Osteoblast (primary cell): ENCODE measurements around the gene MRPL39. TPM values are rescaled to one million over a fixed set of nuclear protein-coding genes. Genes with fewer than 3 reads are reported as not detected.

Experiments
- DNase-seq: peaks from one replicate; pipeline ENCODE4 v3.0.0; 2011; ENCODE audit warnings: low spot score, mixed read lengths; ENCODE audit not compliant: insufficient read length; ENCODE audit errors: missing footprints
- H2AFZ ChIP-seq: 2 replicates; pipeline ENCODE4 v1.6.0; 2011; ENCODE audit warnings: mild to moderate bottlenecking, low read length
- H3K27ac ChIP-seq: 2 replicates; pipeline ENCODE4 v1.5.1; 2011; ENCODE audit warnings: mild to moderate bottlenecking, low read depth, low read length, moderate library complexity
- H3K27me3 ChIP-seq: 2 replicates; pipeline ENCODE4 v1.6.0; 2012; ENCODE audit warnings: mild to moderate bottlenecking, control low read depth, inconsistent platforms, low read length, moderate library complexity; ENCODE audit not compliant: insufficient read depth
- H3K36me3 ChIP-seq: 2 replicates; pipeline ENCODE4 v1.5.1; 2011; ENCODE audit warnings: mild to moderate bottlenecking, low read length, control low read depth, moderate library complexity; ENCODE audit not compliant: insufficient read depth
- H3K4me1 ChIP-seq: 2 replicates; pipeline ENCODE4 v1.5.1; 2011; ENCODE audit warnings: mild to moderate bottlenecking, low read length, control low read depth, moderate library complexity; ENCODE audit not compliant: insufficient read depth
- H3K4me2 ChIP-seq: 2 replicates; pipeline ENCODE4 v1.6.0; 2011; ENCODE audit warnings: mild to moderate bottlenecking, low read length; ENCODE audit not compliant: insufficient read depth
- H3K4me3 ChIP-seq: fragments of 200-600 bp; sonication (generic); 3 replicates; pipeline ENCODE4 v1.5.1; 2012; ENCODE audit warnings: mild to moderate bottlenecking, low read length, inconsistent platforms; ENCODE audit not compliant: insufficient read depth
- H3K79me2 ChIP-seq: 2 replicates; pipeline ENCODE4 v1.6.0; 2012; ENCODE audit warnings: mild to moderate bottlenecking, low read length, control low read depth, inconsistent platforms; ENCODE audit not compliant: insufficient read depth
- H3K9me3 ChIP-seq: 2 replicates; pipeline ENCODE4 v1.5.1; 2011; ENCODE audit warnings: low read depth, low read length, control low read depth
- H4K20me1 ChIP-seq: 2 replicates; pipeline ENCODE4 v1.6.0; 2012; ENCODE audit warnings: mild to moderate bottlenecking, low read length, control low read depth; ENCODE audit not compliant: insufficient read depth
- total RNA-seq: library from RNA; depleted of rRNA; stranded (reverse); fragments of >200 nt; gene quantifications from 2 replicates; pipeline ENCODE4 v1.2.3, GENCODE V29; 2012
- TF ChIP-seq, protein P1 (sequence below): IDR thresholded peaks from 2 replicates; pipeline ENCODE4 v1.5.1; 2011; ENCODE audit warnings: mild to moderate bottlenecking, low read depth, low read length, moderate library complexity; ENCODE audit errors: extremely low read depth

The MRPL39 gene
- total RNA-seq, 1 donor, result 28.2 TPM

DNA sequence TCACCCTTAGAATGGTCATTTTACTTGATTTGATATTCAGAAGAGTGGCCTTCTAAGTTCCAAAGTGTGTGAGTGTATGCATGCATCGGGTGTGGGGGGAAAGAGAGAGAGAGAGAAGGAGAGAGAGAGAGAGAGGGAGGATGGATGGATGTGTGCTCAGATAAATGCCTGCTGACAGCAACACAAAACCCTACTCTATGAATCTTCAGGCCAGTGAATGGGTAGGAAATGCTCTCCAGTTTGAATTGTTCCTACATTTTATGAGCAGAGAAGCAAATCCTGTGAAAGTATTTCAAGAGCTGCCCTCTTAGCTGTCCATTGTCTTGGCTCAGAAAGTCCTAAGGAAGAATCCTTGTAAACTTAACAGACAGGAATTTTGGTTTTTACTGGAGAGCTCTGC, 39.2 kb upstream of the MRPL39 start:
- Histone ChIP-seq H3K36me3 (no peaks in the 10 kb centered on the region), H3K27ac (no peak overlapping the region), H3K4me2 (no peak overlapping the region), H3K4me1 (no peaks in the 10 kb centered on the region), H3K79me2 (no peaks in the 10 kb centered on the region), H3K9me3 (no peaks in the 10 kb centered on the region), H4K20me1 (no peaks in the 10 kb centered on the region), H3K27me3 (peaks cover 2% of the 10 kb centered on the region), H3K4me3 (no peak overlapping the region), H2AFZ (no peak overlapping the region)
- TF ChIP-seq, protein P1, sequence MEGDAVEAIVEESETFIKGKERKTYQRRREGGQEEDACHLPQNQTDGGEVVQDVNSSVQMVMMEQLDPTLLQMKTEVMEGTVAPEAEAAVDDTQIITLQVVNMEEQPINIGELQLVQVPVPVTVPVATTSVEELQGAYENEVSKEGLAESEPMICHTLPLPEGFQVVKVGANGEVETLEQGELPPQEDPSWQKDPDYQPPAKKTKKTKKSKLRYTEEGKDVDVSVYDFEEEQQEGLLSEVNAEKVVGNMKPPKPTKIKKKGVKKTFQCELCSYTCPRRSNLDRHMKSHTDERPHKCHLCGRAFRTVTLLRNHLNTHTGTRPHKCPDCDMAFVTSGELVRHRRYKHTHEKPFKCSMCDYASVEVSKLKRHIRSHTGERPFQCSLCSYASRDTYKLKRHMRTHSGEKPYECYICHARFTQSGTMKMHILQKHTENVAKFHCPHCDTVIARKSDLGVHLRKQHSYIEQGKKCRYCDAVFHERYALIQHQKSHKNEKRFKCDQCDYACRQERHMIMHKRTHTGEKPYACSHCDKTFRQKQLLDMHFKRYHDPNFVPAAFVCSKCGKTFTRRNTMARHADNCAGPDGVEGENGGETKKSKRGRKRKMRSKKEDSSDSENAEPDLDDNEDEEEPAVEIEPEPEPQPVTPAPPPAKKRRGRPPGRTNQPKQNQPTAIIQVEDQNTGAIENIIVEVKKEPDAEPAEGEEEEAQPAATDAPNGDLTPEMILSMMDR, result no peak
- no peak for DNase-seq

DNA sequence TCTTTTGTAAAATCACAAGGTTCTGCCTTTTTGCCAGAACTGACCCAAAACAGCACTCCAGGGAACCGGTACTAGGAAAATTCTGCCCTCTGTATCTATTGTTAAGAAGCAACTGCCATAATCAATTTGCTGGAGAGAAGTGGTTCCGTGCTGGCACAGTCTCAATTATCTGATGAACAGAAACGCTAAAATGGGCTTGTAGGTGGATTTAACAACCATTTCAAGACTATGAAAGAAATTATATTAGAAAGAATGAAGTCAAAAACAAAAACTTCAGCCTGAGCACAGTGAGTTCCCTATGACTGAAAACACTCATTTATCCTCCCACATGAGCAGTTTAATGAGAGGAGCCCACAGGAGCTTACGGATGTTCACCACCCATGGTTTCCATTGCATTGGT, 36.2 kb upstream of the MRPL39 start:
- TF ChIP-seq, protein P1, result no peak
- Histone ChIP-seq H3K79me2 (no peaks in the 10 kb centered on the region), H3K27me3 (peaks cover 26% of the 10 kb centered on the region), H3K4me3 (no peak overlapping the region), H3K27ac (no peak overlapping the region), H3K9me3 (no peaks in the 10 kb centered on the region), H2AFZ (no peak overlapping the region), H3K4me1 (peaks cover 14% of the 10 kb centered on the region), H3K36me3 (no peaks in the 10 kb centered on the region), H4K20me1 (no peaks in the 10 kb centered on the region), H3K4me2 (no peak overlapping the region)
- DNase-seq, result no peak

DNA sequence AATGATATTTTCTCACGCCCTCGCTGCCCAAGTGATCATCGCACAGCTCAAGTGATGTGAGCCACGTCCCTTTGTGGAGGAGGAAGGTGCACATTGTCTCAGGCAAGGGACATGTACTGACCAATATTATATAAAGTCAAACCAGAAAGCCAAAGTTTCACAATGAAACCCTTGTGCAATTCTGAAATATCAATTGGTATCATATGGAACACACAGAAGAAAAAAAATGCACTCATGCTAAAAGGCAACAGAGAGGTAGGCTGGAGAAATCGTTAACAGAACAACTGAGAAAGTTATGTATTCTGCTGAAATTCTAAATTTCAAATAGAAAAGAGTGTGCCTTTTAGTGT, 33.6 kb upstream of the MRPL39 start:
- peak overlapping the region; percentile 85 for H3K4me2 ChIP-seq
- H4K20me1 ChIP-seq, result no peaks in the 10 kb centered on the region
- H2AFZ ChIP-seq, result no peak overlapping the region
- H3K9me3 ChIP-seq, result no peaks in the 10 kb centered on the region
- no peak overlapping the region for H3K4me3 ChIP-seq
- peaks cover 14% of the 10 kb centered on the region for H3K4me1 ChIP-seq
- no peaks in the 10 kb centered on the region for H3K79me2 ChIP-seq
- no peak for DNase-seq
- TF ChIP-seq, protein P1, result no peak
- peaks cover 37% of the 10 kb centered on the region for H3K27me3 ChIP-seq
- H3K27ac ChIP-seq, result no peak overlapping the region
- H3K36me3 ChIP-seq, result no peaks in the 10 kb centered on the region

DNA sequence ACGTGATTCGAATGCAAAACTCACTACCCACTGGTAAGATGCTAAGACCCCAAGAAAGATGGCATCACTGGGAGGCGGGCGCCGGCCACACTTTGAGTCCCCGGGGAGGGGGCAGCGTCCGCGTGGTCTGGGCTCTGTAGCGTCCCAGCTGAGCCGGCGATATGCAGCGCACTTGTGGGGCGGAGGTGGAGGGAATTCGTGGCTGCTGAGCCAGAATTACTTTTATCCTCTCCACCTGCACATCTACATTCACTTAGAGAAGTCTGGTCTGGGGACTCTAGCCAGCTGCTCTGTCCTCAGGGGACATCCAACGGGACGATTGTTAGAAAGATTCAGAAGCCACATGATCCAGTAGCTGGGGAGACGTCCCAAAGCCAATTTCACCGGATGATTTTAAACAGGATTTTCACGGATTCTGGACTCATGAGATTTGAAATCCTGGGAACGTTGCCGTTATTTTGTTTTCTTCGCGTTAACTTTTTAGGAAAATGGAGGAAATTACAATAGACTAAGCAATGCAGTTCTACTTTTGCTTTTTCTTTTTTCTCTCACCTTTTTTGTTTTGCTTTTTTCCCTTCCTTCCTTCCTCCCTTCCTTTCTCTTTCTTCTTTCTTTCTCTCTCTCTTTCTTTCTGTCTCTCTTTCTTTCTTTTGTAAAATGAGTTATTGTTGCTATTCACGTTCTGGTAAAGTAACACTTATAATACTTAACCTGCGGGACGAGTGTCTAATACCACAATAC, 33.1 kb upstream of the MRPL39 start:
- no peak overlapping the region for H3K27ac ChIP-seq
- no peaks in the 10 kb centered on the region for H3K9me3 ChIP-seq
- H3K4me2 ChIP-seq, result peak overlapping the region; percentile 85
- DNase-seq, result peak; percentile 44
- peaks cover 37% of the 10 kb centered on the region for H3K27me3 ChIP-seq
- H3K79me2 ChIP-seq, result no peaks in the 10 kb centered on the region
- TF ChIP-seq, protein P1, result no peak
- H3K4me1 ChIP-seq, result peaks cover 14% of the 10 kb centered on the region
- no peaks in the 10 kb centered on the region for H4K20me1 ChIP-seq
- H2AFZ ChIP-seq, result peak overlapping the region; percentile 68
- peak overlapping the region; percentile 67 for H3K4me3 ChIP-seq
- H3K36me3 ChIP-seq, result no peaks in the 10 kb centered on the region
